CD4-positive, alpha-beta T cell treated with Interferon alpha-2 for 1 hour (primary cell): Measurements from ENCODE around the gene NUDT2.
"Not testable (repeated sequence)": the region's sequence is repeated elsewhere in the genome, so short reads cannot be mapped to it uniquely, and the experiment has no call there.

ENCODE experiments used
- DNase-seq, 2 donors: peaks; one replicate each; pipeline ENCODE4 v3.0.0-alpha.2; 2020 to 2022

NUDT2 gene

GRCh38 chr9:34337403-34337802, 8.0 kb downstream of the NUDT2 start:
- DNase-seq = peak in 1 of 2 donors; percentile 8

GRCh38 chr9:34338079-34338478, 8.7 kb downstream of the NUDT2 start:
- not testable (repeated sequence) for DNase-seq

- DNase-seq = no peak
These were observed 9.5 kb downstream of the NUDT2 start for GRCh38 chr9:34338665-34339385.

- no peak for DNase-seq
These were observed 12.4 kb downstream of the NUDT2 start for GRCh38 chr9:34341659-34342295.

GRCh38 chr9:34343090-34343489, 13.7 kb downstream of the NUDT2 start:
- no peak for DNase-seq

- DNase-seq = no peak
These were observed 14.2 kb downstream of the NUDT2 start for GRCh38 chr9:34343605-34344004.

- no peak for DNase-seq
These were observed 17.8 kb downstream of the NUDT2 start for GRCh38 chr9:34346873-34347799.

GRCh38 chr9:34347800-34348158, 18.4 kb downstream of the NUDT2 start:
- no peak for DNase-seq

GRCh38 chr9:34349324-34349723, 20.0 kb downstream of the NUDT2 start:
- no peak for DNase-seq

- not testable (repeated sequence) for DNase-seq
These were observed 22.8 kb downstream of the NUDT2 start for GRCh38 chr9:34352122-34352652.

- not testable (repeated sequence) for DNase-seq
These were observed 23.6 kb downstream of the NUDT2 start for GRCh38 chr9:34352957-34353356.

- no peak for DNase-seq
These were observed 33.3 kb downstream of the NUDT2 start for GRCh38 chr9:34362614-34363214.

GRCh38 chr9:34363619-34364351, 34.4 kb downstream of the NUDT2 start:
- DNase-seq = peak in 1 of 2 donors; percentile 23

- no peak for DNase-seq
These were observed 35.9 kb downstream of the NUDT2 start for GRCh38 chr9:34365282-34365681.

GRCh38 chr9:34366365-34366764, 37.0 kb downstream of the NUDT2 start:
- no peak for DNase-seq

GRCh38 chr9:34367751-34368410, 38.5 kb downstream of the NUDT2 start:
- not testable (repeated sequence) for DNase-seq

GRCh38 chr9:34368796-34369195, 39.4 kb downstream of the NUDT2 start:
- not testable (repeated sequence) for DNase-seq

- no peak for DNase-seq
These were observed 40.3 kb downstream of the NUDT2 start for GRCh38 chr9:34369636-34370035.

GRCh38 chr9:34370335-34370969, 41.1 kb downstream of the NUDT2 start:
- no peak for DNase-seq

GRCh38 chr9:34370970-34371880, 41.9 kb downstream of the NUDT2 start:
- peak; percentile 25 to 46 for DNase-seq
